Endothelial cell of umbilical vein (primary cell): ENCODE measurements around the gene SNED1. TPM values are rescaled to one million over a fixed set of nuclear protein-coding genes. Genes with fewer than 3 reads are reported as not detected.

Source experiments
- BruUV-seq: library from RNA; stranded (reverse); fragments of 400-500 nt; replicated peaks from 2 replicates; lab custom pipeline; 2021; lab: Mats Ljungman, UMichigan
- CTCF ChIA-PET: fragments of 300-600, 350-600 bp; sonication (Branson Sonifier 250); formaldehyde crosslinking; loops from one replicate; lab custom pipeline; 2021; ENCODE audit warnings: antibody characterized with exemption, inconsistent platforms; lab: Charles Lee
- POLR2A ChIA-PET: fragments of 300-600, 350-600 bp; sonication (Branson Sonifier 250); formaldehyde crosslinking; loops from one replicate; lab custom pipeline; 2021; ENCODE audit warnings: antibody characterized with exemption, inconsistent platforms; lab: Charles Lee
- DNase-seq: peaks from one replicate; pipeline ENCODE4 v3.0.0-alpha.2; 2011; ENCODE audit warnings: low read depth, low spot score
- FAIRE-seq: peaks from 2 replicates; lab custom pipeline; 2011; peaks lifted over from hg19 to GRCh38; lab: Jason Lieb, UNC
- H2AFZ ChIP-seq: 2 replicates; pipeline ENCODE4 v1.6.0; 2012; ENCODE audit warnings: low read depth, low read length, control low read depth, inconsistent platforms
- H3K27ac ChIP-seq: 2 replicates; pipeline ENCODE4 v1.5.1; 2011; ENCODE audit warnings: low read depth, mild to moderate bottlenecking, control low read depth, low read length, moderate library complexity; ENCODE audit not compliant: insufficient read depth
- H3K27me3 ChIP-seq, 2 experiments: 2 replicates each; pipeline versions ENCODE4 v1.6.0 to v1.6.1; 2011; ENCODE audit warnings: low read length in 2 of 2, mixed read lengths in 1 of 2; ENCODE audit not compliant: control insufficient read depth in 2 of 2, insufficient read depth in 2 of 2
- H3K36me3 ChIP-seq, 2 experiments: 2 replicates in 1 of 2; 3 replicates in 1 of 2; pipeline ENCODE4 v1.5.1; 2011; ENCODE audit warnings: low read length in 2 of 2, mild to moderate bottlenecking in 1 of 2, moderate library complexity in 1 of 2; ENCODE audit not compliant: control insufficient read depth in 2 of 2, insufficient read depth in 2 of 2; ENCODE audit errors: extremely low read depth in 1 of 2
- H3K4me1 ChIP-seq: 3 replicates; pipeline ENCODE4 v1.5.1; 2011; ENCODE audit warnings: mild to moderate bottlenecking, low read length; ENCODE audit not compliant: control insufficient read depth, insufficient read depth; ENCODE audit errors: extremely low read depth
- H3K4me2 ChIP-seq: 2 replicates; pipeline ENCODE4 v1.6.1; 2011; ENCODE audit warnings: low read length, control low read depth, mixed read lengths; ENCODE audit not compliant: insufficient read depth
- H3K4me3 ChIP-seq, 3 experiments: fragments of 200-600 bp in 1 of 3; sonication (generic), shearing (Covaris generic) in 1 of 3; replicated peaks in 1 of 3; 2 replicates each; pipeline ENCODE4 v1.5.1; 2011 to 2016; ENCODE audit warnings: control low read depth in 3 of 3, low read length in 3 of 3, mild to moderate bottlenecking in 2 of 3, inconsistent platforms in 1 of 3, low read depth in 1 of 3, moderate library complexity in 1 of 3; ENCODE audit not compliant: insufficient read depth in 1 of 3
- H3K79me2 ChIP-seq: 2 replicates; pipeline ENCODE4 v1.6.0; 2012; ENCODE audit warnings: low read length, inconsistent platforms; ENCODE audit not compliant: control insufficient read depth, insufficient read depth
- H3K9ac ChIP-seq: replicated peaks from 2 replicates; pipeline ENCODE3; 2011; ENCODE audit warnings: low read length, control low read depth; ENCODE audit not compliant: insufficient read depth; ENCODE audit errors: extremely low read depth
- H3K9me1 ChIP-seq: replicated peaks from 3 replicates; pipeline ENCODE4 v1.6.0; 2011; ENCODE audit warnings: mild to moderate bottlenecking, low read length; ENCODE audit not compliant: control insufficient read depth, insufficient read depth; ENCODE audit errors: extremely low read depth
- H3K9me3 ChIP-seq: replicated peaks from 2 replicates; pipeline ENCODE4 v1.5.1; 2012; ENCODE audit warnings: low read length, inconsistent platforms; ENCODE audit not compliant: control insufficient read depth, insufficient read depth
- H4K20me1 ChIP-seq: replicated peaks from 2 replicates; pipeline ENCODE3; 2011; ENCODE audit warnings: mild to moderate bottlenecking, low read length; ENCODE audit not compliant: control insufficient read depth, insufficient read depth; ENCODE audit errors: extremely low read depth
- EZH2 ChIP-seq: IDR thresholded peaks from 2 replicates; pipeline ENCODE4 v1.6.1; 2012; ENCODE audit warnings: borderline replicate concordance, low read depth, mild to moderate bottlenecking, moderate library complexity, low read length, inconsistent platforms; ENCODE audit not compliant: severe bottlenecking
- FOS ChIP-seq: IDR thresholded peaks from 2 replicates; pipeline ENCODE4 v1.6.1; 2011; ENCODE audit warnings: mild to moderate bottlenecking, low read length, moderate library complexity, borderline replicate concordance; ENCODE audit not compliant: insufficient read depth
- GATA2 ChIP-seq: IDR thresholded peaks from 2 replicates; pipeline ENCODE4 v1.7.0; 2011; ENCODE audit warnings: low read depth, mild to moderate bottlenecking, moderate library complexity, mixed read lengths, low read length; ENCODE audit not compliant: insufficient read length, insufficient read depth
- JUN ChIP-seq: IDR thresholded peaks from 2 replicates; pipeline ENCODE4 v1.6.1; 2011; ENCODE audit warnings: borderline replicate concordance, low read depth; ENCODE audit not compliant: insufficient read length, insufficient read depth
- MYC ChIP-seq: IDR thresholded peaks from one replicate; pipeline ENCODE4 v1.6.1; 2011; ENCODE audit warnings: mild to moderate bottlenecking, low read depth, low read length
- POLR2A ChIP-seq: IDR thresholded peaks from 2 replicates; pipeline ENCODE4 v1.6.1; 2012; ENCODE audit warnings: low read depth, mild to moderate bottlenecking, control low read depth, low read length
- POLR2AphosphoS5 ChIP-seq: IDR thresholded peaks from 2 replicates; pipeline ENCODE4 v1.6.1; 2012; ENCODE audit warnings: low read depth, mild to moderate bottlenecking, control low read depth, low read length, moderate library complexity; ENCODE audit not compliant: insufficient read depth
- dilution Hi-C: fragments of 300-500 bp; cut with MboI; formaldehyde crosslinking; loops from one replicate; pipeline ENCODE4 v1.15.0; 2019; ENCODE audit warnings: low sequenced_read_pairs; ENCODE audit not compliant: extremely low pct_ligation_motif_present
- intact Hi-C: fragments of 100-400 bp; cut with micrococcal nuclease; formaldehyde crosslinking; loops from one replicate; pipeline ENCODE4 v1.10.0; 2022
- polyA plus RNA-seq, 4 experiments: library from polyadenylated mRNA; depleted of rRNA in 3 of 4; stranded (reverse) in 3 of 4; unstranded in 1 of 4; fragments of >200 nt; gene quantifications; 2 replicates each; pipeline versions ENCODE4 v1.2.1 to v1.2.3, GENCODE V29; 2011 to 2012; ENCODE audit warnings: missing spikeins in 1 of 4
- total RNA-seq: library from RNA; stranded (reverse); gene quantifications from 2 replicates; pipeline ENCODE4 v1.2.3, GENCODE V29; 2021
- TF ChIP-seq, protein P1 (sequence below), 2 donors: IDR thresholded peaks; 1 replicate in 1 of 2; 2 replicates in 1 of 2; pipeline ENCODE4 v1.5.1; 2011; ENCODE audit warnings: low read length in 2 of 2, mild to moderate bottlenecking in 2 of 2, moderate library complexity in 2 of 2, control low read depth in 1 of 2, inconsistent platforms in 1 of 2, low read depth in 1 of 2; ENCODE audit not compliant: insufficient read depth in 1 of 2; ENCODE audit errors: extremely low read depth in 1 of 2
- TF ChIP-seq, protein P2 (sequence below): IDR thresholded peaks from 2 replicates; pipeline ENCODE4 v1.6.1; 2011; ENCODE audit not compliant: insufficient read depth, insufficient read length

The SNED1 gene
- total and polyA plus RNA-seq, 2 donors (not counting 3 experiments of a cell fraction or from before 2014, with no cell fraction given) = 14.1 to 17.2 TPM

DNA sequence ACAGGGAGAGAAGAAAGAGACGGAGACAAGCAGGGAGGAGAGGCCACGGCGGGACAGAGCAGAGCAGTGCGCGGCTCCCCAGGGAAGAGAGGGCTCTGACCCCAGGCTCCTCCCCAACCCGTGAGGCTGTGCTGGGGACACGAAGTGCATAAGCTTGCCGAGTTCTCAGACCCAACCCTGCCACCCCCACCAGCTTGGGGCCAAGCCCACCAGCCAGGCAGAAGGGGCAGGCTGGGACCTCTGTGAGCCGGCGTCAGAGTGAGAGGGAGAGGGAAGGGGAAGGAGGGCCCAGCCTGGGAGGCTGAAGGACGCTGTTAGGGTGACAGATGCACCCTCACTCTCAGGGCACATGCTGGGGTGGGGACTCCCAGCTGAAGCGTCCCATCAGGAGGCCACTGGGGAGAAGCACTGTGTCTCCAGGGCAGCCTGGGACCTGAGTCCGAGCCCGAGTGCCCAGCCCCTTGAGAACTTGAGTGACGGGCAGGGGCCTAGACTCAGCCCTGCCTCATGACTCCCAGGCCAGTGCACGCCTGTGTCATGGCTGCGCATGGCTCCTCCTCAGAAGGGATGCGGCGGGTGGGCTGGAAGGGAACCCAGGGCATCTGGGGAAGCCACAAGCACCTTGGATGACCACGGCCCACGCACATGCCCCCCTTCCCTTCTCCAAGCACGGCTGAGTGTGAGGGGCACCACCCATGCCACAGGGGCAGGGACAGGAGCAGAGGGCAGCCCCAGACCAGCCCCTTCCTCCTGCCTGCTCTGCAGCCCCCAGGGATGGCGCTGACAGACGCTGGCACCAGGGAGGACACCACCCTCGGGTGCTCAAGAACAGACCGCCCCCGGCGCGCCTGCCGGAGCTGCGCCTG lies 72.6 kb downstream of the SNED1 start:
- H2AFZ ChIP-seq = no peak overlapping the region
- no peaks in the 10 kb centered on the region for H3K9me3 ChIP-seq
- H3K36me3 ChIP-seq = peaks cover 0 to 2% of the 10 kb centered on the region in 2 experiments
- no peaks in the 10 kb centered on the region for H3K79me2 ChIP-seq
- FAIRE-seq (no peak), DNase-seq (no peak)
- no peak for TF ChIP-seq FOS
- TF ChIP-seq POLR2A = no peak
- no peak for TF ChIP-seq JUN
- no peak for TF ChIP-seq POLR2AphosphoS5
- no peak for TF ChIP-seq MYC
- TF ChIP-seq, protein P1, sequence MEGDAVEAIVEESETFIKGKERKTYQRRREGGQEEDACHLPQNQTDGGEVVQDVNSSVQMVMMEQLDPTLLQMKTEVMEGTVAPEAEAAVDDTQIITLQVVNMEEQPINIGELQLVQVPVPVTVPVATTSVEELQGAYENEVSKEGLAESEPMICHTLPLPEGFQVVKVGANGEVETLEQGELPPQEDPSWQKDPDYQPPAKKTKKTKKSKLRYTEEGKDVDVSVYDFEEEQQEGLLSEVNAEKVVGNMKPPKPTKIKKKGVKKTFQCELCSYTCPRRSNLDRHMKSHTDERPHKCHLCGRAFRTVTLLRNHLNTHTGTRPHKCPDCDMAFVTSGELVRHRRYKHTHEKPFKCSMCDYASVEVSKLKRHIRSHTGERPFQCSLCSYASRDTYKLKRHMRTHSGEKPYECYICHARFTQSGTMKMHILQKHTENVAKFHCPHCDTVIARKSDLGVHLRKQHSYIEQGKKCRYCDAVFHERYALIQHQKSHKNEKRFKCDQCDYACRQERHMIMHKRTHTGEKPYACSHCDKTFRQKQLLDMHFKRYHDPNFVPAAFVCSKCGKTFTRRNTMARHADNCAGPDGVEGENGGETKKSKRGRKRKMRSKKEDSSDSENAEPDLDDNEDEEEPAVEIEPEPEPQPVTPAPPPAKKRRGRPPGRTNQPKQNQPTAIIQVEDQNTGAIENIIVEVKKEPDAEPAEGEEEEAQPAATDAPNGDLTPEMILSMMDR (IDR thresholded peaks at IDR 0.05; ENCODE audit: extremely low read depth in 1 of 2, insufficient read depth in 1 of 2, low read depth in 1 of 2, low read length in 2 of 2) = no peak
- TF ChIP-seq EZH2 = no peak
- no peak for TF ChIP-seq GATA2
- TF ChIP-seq, protein P2, sequence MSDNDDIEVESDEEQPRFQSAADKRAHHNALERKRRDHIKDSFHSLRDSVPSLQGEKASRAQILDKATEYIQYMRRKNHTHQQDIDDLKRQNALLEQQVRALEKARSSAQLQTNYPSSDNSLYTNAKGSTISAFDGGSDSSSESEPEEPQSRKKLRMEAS = no peak
- dilution Hi-C loops = no loop called here
- no peaks in the 10 kb centered on the region for H3K4me1 ChIP-seq
- no peak overlapping the region for H3K4me2 ChIP-seq
- H3K27me3 ChIP-seq = no peaks in the 10 kb centered on the region
- intact Hi-C loops = loop anchor here (10.0 kb wide), 1 partner anchor 156 kb away; no protein-coding TSS in a partner anchor
- BruUV-seq = no TSS peak
- CTCF ChIA-PET = no interaction called here
- H3K4me3 ChIP-seq = no peak overlapping the region
- H3K9ac ChIP-seq = no peak overlapping the region
- H3K9me1 ChIP-seq = no peaks in the 10 kb centered on the region
- POLR2A ChIA-PET = no interaction called here
- H3K27ac ChIP-seq = no peak overlapping the region
- H4K20me1 ChIP-seq = no peaks in the 10 kb centered on the region
